PC-3 (cell line): ENCODE data around the gene AP1M1. TPM values are rescaled to one million over a fixed set of nuclear protein-coding genes. Genes with fewer than 3 reads are reported as not detected.
A peak's percentile ranks its signal among the peaks of the same experiment; 100 is the strongest.

ENCODE experiments used
- ATAC-seq: fragments of 200-7000 bp; cut with Tn5 transposase; 2 replicates; pipeline ENCODE4 v1.9.1; 2020; ENCODE audit warnings: mild to moderate bottlenecking, moderate library complexity
- Bru-seq: library from RNA; stranded (reverse); fragments of 400-500 nt; gene quantifications from one replicate; lab custom pipeline; 2021; lab: Mats Ljungman, UMichigan
- BruChase-seq, 2 experiments: library from RNA; stranded (reverse); fragments of 400-500 nt; gene quantifications; one replicate each; lab custom pipeline; 2021; lab: Mats Ljungman, UMichigan
- BruUV-seq: library from RNA; stranded (reverse); fragments of 400-500 nt; replicated peaks from 2 replicates; lab custom pipeline; 2021; lab: Mats Ljungman, UMichigan
- CTCF ChIA-PET: fragments of 300-600 bp; sonication (Branson Sonifier 250); formaldehyde crosslinking; loops from one replicate; lab custom pipeline; 2022; ENCODE audit warnings: antibody characterized with exemption; lab: Charles Lee
- POLR2A ChIA-PET: fragments of 300-600 bp; sonication (Branson Sonifier 250); formaldehyde crosslinking; loops from one replicate; lab custom pipeline; 2022; ENCODE audit warnings: antibody characterized with exemption; ENCODE audit not compliant: unreplicated experiment; lab: Charles Lee
- DNase-seq: peaks from one replicate; pipeline ENCODE4 v3.0.0-alpha.2; 2015
- H2AFZ ChIP-seq: fragments of 300-600 bp; sonication (generic); 2 replicates; pipeline ENCODE4 v1.6.0; 2016; ENCODE audit warnings: antibody characterized with exemption, low read length
- H3F3A ChIP-seq: fragments of 300-600 bp; sonication (generic); one replicate; pipeline ENCODE4 v1.6.0; 2017; ENCODE audit warnings: antibody characterized with exemption, low read length, control low read depth, mild to moderate bottlenecking; ENCODE audit not compliant: unreplicated experiment
- H3K27ac ChIP-seq: fragments of 300-600 bp; sonication (generic); 2 replicates; pipeline ENCODE4 v1.5.1; 2016; ENCODE audit warnings: mild to moderate bottlenecking, low read length
- H3K27me3 ChIP-seq: fragments of 300-600 bp; sonication (generic); 2 replicates; pipeline ENCODE4 v1.6.1; 2016; ENCODE audit warnings: low read length, mixed read lengths
- H3K36me3 ChIP-seq: fragments of 300-600 bp; sonication (generic); 2 replicates; pipeline ENCODE4 v1.6.1; 2016; ENCODE audit warnings: low read depth, mixed run types, low read length, mixed read lengths
- H3K4me1 ChIP-seq: fragments of 300-600 bp; sonication (generic); 2 replicates; pipeline ENCODE4 v1.5.1; 2016; ENCODE audit warnings: low read length; ENCODE audit not compliant: insufficient read depth
- H3K4me2 ChIP-seq: fragments of 300-600 bp; sonication (generic); 2 replicates; pipeline ENCODE4 v1.6.0; 2016; ENCODE audit warnings: low read length
- H3K4me3 ChIP-seq: fragments of 300-600 bp; sonication (generic); 2 replicates; pipeline ENCODE4 v1.5.1; 2016; ENCODE audit warnings: mild to moderate bottlenecking, low read length, mixed read lengths
- H3K79me2 ChIP-seq: fragments of 300-600 bp; sonication (generic); 2 replicates; pipeline ENCODE4 v1.6.1; 2017; ENCODE audit warnings: low read length, mixed read lengths
- H3K9ac ChIP-seq: fragments of 300-600 bp; sonication (generic); 2 replicates; pipeline ENCODE4 v1.6.0; 2016; ENCODE audit warnings: mild to moderate bottlenecking, low read length
- H3K9me2 ChIP-seq: fragments of 300-600 bp; sonication (generic); replicated peaks from 2 replicates; pipeline ENCODE4 v1.6.1; 2016; ENCODE audit warnings: mixed run types, low read length, mixed read lengths
- H3K9me3 ChIP-seq: fragments of 300-600 bp; sonication (generic); 2 replicates; pipeline ENCODE4 v1.6.1; 2016; ENCODE audit warnings: low read length, mixed read lengths
- H4K20me1 ChIP-seq: fragments of 300-600 bp; sonication (generic); 2 replicates; pipeline ENCODE4 v1.6.1; 2016; ENCODE audit warnings: low read length, mixed read lengths
- EZH2 ChIP-seq: fragments of 300-600 bp; sonication (generic); IDR thresholded peaks from one replicate; pipeline ENCODE4 v1.6.1; 2017; ENCODE audit warnings: antibody characterized with exemption, mild to moderate bottlenecking, low read length; ENCODE audit not compliant: unreplicated experiment
- EZH2phosphoT487 ChIP-seq: fragments of 300-600 bp; sonication (generic); IDR thresholded peaks from 2 replicates; pipeline ENCODE4 v1.6.1; 2018; ENCODE audit warnings: mild to moderate bottlenecking, antibody characterized with exemption, low read length, borderline replicate concordance
- intact Hi-C: fragments of 100-400 bp; cut with micrococcal nuclease; formaldehyde crosslinking; loops from 2 replicates; pipeline ENCODE4 v1.9.0; 2023
- long read RNA-seq: library from polyadenylated mRNA; unstranded; transcript quantifications from one replicate; pipeline ENCODE4 v2.0.0, GENCODE V29; 2021; ENCODE audit not compliant: unreplicated experiment
- total RNA-seq: library from RNA; depleted of rRNA; stranded (reverse); fragments of >200 nt; gene quantifications from 2 replicates; pipeline ENCODE4 v1.2.3, GENCODE V29; 2014; rRNA removed
- TF ChIP-seq, protein P1 (sequence below): fragments of 300-600 bp; sonication (generic); conservative IDR thresholded peaks from 2 replicates; pipeline ENCODE4 v1.5.1; 2017; ENCODE audit warnings: antibody characterized with exemption, low read depth, mild to moderate bottlenecking, low read length

AP1M1 gene
- 104 and 109 TPM in 2 replicates for total RNA-seq
- Bru-seq, nascent RNA = percentile 68 among the genes with signal in this experiment
- percentile 80 among the genes with signal in this experiment for BruChase-seq, experiment 1, labeled RNA remaining after a 6-hour chase
- BruChase-seq, experiment 2, labeled RNA remaining after a 2-hour chase = percentile 76 among the genes with signal in this experiment
- long read RNA-seq, full-length matches to known transcripts = 159 of 191 reads
- long read RNA-seq, partial matches to known transcripts = 15 of 191 reads
- long read RNA-seq, other reads (novel, unspliced or antisense) = 17 of 191 reads

DNA sequence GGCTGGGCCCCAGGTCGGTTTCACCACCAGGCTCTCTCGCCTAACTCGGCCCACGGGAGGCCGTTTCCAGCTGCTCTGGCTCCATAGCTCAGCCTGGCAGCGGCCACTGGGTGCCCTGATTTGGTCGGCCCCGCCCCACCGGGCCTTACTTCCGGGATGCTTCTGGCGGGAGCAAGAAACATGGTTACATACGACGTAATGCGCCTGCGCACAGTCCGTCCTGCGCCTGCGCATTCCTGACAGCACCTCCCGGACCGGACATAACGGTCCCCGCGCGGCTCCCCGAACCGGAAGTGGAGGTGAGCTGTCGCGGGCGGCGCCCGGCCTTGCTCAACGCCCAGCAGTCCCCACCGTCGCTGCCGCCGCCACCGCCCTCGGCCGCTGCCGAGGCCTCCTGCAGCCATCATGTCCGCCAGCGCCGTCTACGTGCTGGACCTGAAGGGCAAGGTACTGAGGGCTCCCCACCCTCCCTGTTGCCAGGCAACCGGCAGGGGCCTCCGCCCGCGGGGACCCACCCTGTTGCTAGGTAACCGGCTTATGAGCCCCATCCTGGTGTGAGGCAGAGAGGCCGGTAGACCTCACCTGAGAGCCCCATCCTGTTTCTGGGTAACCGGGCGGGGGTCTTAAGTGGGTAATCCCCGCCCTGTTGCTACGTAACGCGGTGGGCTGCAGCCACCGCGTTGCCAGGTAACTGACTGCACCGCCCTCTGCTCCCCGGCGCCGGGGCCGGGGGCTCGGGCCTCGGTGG, at the start of gene AP1M1:
Gene AP1M1 (plus strand): TSS at position 290 of the 748 bp plus-strand sequence. CDS start 116 bp downstream, at position 406.
- TF ChIP-seq, protein P1, sequence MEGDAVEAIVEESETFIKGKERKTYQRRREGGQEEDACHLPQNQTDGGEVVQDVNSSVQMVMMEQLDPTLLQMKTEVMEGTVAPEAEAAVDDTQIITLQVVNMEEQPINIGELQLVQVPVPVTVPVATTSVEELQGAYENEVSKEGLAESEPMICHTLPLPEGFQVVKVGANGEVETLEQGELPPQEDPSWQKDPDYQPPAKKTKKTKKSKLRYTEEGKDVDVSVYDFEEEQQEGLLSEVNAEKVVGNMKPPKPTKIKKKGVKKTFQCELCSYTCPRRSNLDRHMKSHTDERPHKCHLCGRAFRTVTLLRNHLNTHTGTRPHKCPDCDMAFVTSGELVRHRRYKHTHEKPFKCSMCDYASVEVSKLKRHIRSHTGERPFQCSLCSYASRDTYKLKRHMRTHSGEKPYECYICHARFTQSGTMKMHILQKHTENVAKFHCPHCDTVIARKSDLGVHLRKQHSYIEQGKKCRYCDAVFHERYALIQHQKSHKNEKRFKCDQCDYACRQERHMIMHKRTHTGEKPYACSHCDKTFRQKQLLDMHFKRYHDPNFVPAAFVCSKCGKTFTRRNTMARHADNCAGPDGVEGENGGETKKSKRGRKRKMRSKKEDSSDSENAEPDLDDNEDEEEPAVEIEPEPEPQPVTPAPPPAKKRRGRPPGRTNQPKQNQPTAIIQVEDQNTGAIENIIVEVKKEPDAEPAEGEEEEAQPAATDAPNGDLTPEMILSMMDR = no peak
- no peak for TF ChIP-seq EZH2
- no peak for TF ChIP-seq EZH2phosphoT487

DNA sequence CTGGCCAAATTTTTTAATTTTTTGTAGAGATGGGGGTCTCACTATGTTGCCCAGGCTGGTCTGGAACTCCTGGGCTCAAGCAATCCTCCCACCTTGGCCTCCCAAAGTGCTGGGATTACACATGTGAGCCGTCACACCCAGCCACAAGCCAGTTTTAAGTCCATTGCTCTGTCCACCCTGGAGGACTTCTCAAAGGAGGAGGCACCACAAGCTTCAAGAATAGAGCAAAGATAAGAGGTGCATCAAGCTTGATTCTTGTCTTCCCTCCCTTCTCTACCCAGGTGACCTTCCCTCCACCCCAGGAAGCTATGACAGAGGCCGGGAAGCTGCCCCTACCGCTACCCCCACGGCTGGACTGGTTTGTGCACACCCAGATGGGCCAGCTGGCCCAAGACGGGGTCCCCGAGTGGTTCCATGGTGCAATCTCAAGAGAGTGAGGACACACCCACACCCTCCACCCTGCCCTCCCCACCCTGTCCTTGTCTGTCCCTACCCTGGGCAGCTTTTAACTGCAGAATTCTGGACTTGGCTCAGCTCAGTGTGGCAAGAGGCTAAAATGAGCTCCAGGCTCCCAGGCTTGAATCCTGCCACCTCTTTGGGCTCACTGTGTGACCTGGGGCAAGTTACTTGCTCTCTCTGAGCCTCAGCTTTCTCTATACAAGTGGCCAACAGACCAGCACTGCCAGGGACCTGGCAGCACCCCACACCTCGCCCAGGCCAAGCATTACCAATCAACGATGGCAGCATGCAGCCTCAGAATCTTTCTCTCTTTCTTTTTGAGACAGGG, 49.1 kb upstream of the AP1M1 start:
- H3F3A ChIP-seq = no peaks in the 10 kb centered on the region
- H2AFZ ChIP-seq = no peak overlapping the region
- no TSS peak for BruUV-seq
- peaks cover 3% of the 10 kb centered on the region; the same call in 1 of the 2 replicates for H3K36me3 ChIP-seq
- H3K9me3 ChIP-seq = no peaks in the 10 kb centered on the region
- POLR2A ChIA-PET = interaction anchor here (0.7 kb wide), 1 partner anchor 9 kb away, joined by 9 read pairs; no protein-coding TSS in a partner anchor
- H3K4me3 ChIP-seq = no peak overlapping the region
- H3K4me1 ChIP-seq = peaks cover 6% of the 10 kb centered on the region
- H3K9ac ChIP-seq = no peak overlapping the region
- no peak overlapping the region for H3K27ac ChIP-seq
- ATAC-seq (no peak), DNase-seq (no peak)
- H3K4me2 ChIP-seq = no peak overlapping the region
- TF ChIP-seq, protein P1 = no peak
- TF ChIP-seq EZH2 (no peak), EZH2phosphoT487 (no peak)
- CTCF ChIA-PET = no interaction called here
- no peaks in the 10 kb centered on the region for H3K9me2 ChIP-seq
- no peaks in the 10 kb centered on the region for H4K20me1 ChIP-seq
- peaks cover 7% of the 10 kb centered on the region for H3K79me2 ChIP-seq
- intact Hi-C loops = no loop called here
- H3K27me3 ChIP-seq = no peaks in the 10 kb centered on the region

More for the DNA sequence above, at the start of gene AP1M1:
- H3F3A ChIP-seq = no peaks in the 10 kb centered on the region
- H3K27ac ChIP-seq = peak within 1 kb of the TSS; percentile 88
- peak within 1 kb of the TSS; percentile 84 for H3K9ac ChIP-seq
- H4K20me1 ChIP-seq = no peaks in the 10 kb centered on the region
- peak within 1 kb of the TSS; percentile 87 for H2AFZ ChIP-seq
- no TSS peak for BruUV-seq
- H3K4me3 ChIP-seq = peak within 1 kb of the TSS; percentile 86
- intact Hi-C loops = no loop called here
- peak within 1 kb of the TSS; percentile 93 for H3K4me2 ChIP-seq
- H3K4me1 ChIP-seq = peaks cover 28% of the 10 kb centered on the region
- DNase-seq (peak; percentile 99), ATAC-seq (peak; percentile 87)
- no peaks in the 10 kb centered on the region for H3K9me2 ChIP-seq
- H3K79me2 ChIP-seq = peaks cover 26% of the 10 kb centered on the region
- POLR2A ChIA-PET = interaction anchor here (0.6 to 0.7 kb wide), 2 partner anchors 10 to 112 kb away, joined by 4 to 22 read pairs; no protein-coding TSS in a partner anchor
- H3K9me3 ChIP-seq = no peaks in the 10 kb centered on the region
- no peaks in the 10 kb centered on the region for H3K27me3 ChIP-seq
- CTCF ChIA-PET = interaction anchor here (0.6 to 1.0 kb wide), 3 partner anchors 12 to 824 kb away, joined by 4 to 7 read pairs (median 5); partner anchors contain the start of gene FAM32A
- peaks cover 2% of the 10 kb centered on the region; the same call in 1 of the 2 replicates for H3K36me3 ChIP-seq
